Colonic mucosa (tissue), 4 donors: ENCODE data around the gene PGRMC2. TPM values are rescaled to one million over a fixed set of nuclear protein-coding genes. Genes with fewer than 3 reads are reported as not detected.

Experiments used
- DNase-seq: peaks from one replicate; pipeline ENCODE4 v3.0.0-alpha.2; 2020
- H3K27ac ChIP-seq: fragments of 200-600 bp; one replicate; pipeline ENCODE4 v1.8.0; 2021
- H3K27me3 ChIP-seq: fragments of 200-600 bp; one replicate; pipeline ENCODE4 v1.8.0; 2021
- H3K36me3 ChIP-seq: fragments of 200-600 bp; one replicate; pipeline ENCODE4 v1.8.0; 2021
- H3K4me1 ChIP-seq: fragments of 200-600 bp; one replicate; pipeline ENCODE4 v1.8.0; 2021; ENCODE audit warnings: mild to moderate bottlenecking
- H3K4me3 ChIP-seq: fragments of 200-600 bp; one replicate; pipeline ENCODE4 v1.8.0; 2021
- H3K9ac ChIP-seq, 2 donors: one replicate each; pipeline ENCODE4 v1.7.0; 2013; ENCODE audit warnings: control low read depth in 2 of 2, low read depth in 2 of 2, low read length in 2 of 2
- H3K9me3 ChIP-seq: fragments of 200-600 bp; one replicate; pipeline ENCODE4 v1.8.0; 2021
- CTCF ChIP-seq: fragments of 200-600 bp; IDR thresholded peaks from one replicate; pipeline ENCODE4 v1.8.0; 2022; ENCODE audit warnings: antibody characterized with exemption, mild to moderate bottlenecking
- intact Hi-C: fragments of 100-400 bp; cut with DNase I; formaldehyde crosslinking; loops from one replicate; pipeline ENCODE4 v1.14.1; 2022
- total RNA-seq, 2 donors: library from RNA; stranded (reverse); fragmentation: NEBNext Ultra II Directional in 1 of 2; extraction: Animal tissue kit (Norgen Biotek cat#: 25700) in 1 of 2; gene quantifications; one replicate each; pipeline ENCODE4 v1.2.1, GENCODE V29; 2021
- donor health status: healthy.
- donor health status: DM: no; HTN: no; CAD: no.
- donor health status: DM: no; HTN: no; CAD: no.

PGRMC2 gene
- total RNA-seq, 2 donors from 2014 or later: 76.3 to 116 TPM

GRCh38 chr4:128291096-128291495 lies 3.5 kb upstream of the PGRMC2 start:
- H3K36me3 ChIP-seq: no peaks in the 10 kb centered on the region
- no peak overlapping the region for H3K4me3 ChIP-seq
- no peak for DNase-seq
- no peak for TF ChIP-seq CTCF
- H3K4me1 ChIP-seq: no peaks in the 10 kb centered on the region
- no peak overlapping the region for H3K9ac ChIP-seq
- intact Hi-C loops: no loop called here
- H3K27ac ChIP-seq: no peak overlapping the region
- no peaks in the 10 kb centered on the region for H3K9me3 ChIP-seq
- H3K27me3 ChIP-seq: no peaks in the 10 kb centered on the region

- TF ChIP-seq CTCF: no peak
- Histone ChIP-seq H3K4me1 (no peaks in the 10 kb centered on the region), H3K4me3 (no peak overlapping the region), H3K27me3 (no peaks in the 10 kb centered on the region), H3K36me3 (no peaks in the 10 kb centered on the region), H3K9ac (no peak overlapping the region), H3K9me3 (no peaks in the 10 kb centered on the region), H3K27ac (no peak overlapping the region)
- intact Hi-C loops: no loop called here
- DNase-seq: no peak
These were observed 2.9 kb upstream of the PGRMC2 start for GRCh38 chr4:128290526-128290925.

- no peaks in the 10 kb centered on the region for H3K9me3 ChIP-seq
- no peaks in the 10 kb centered on the region for H3K27me3 ChIP-seq
- H3K27ac ChIP-seq: no peak overlapping the region
- H3K9ac ChIP-seq: no peak overlapping the region
- intact Hi-C loops: loop anchor here (5.0 to 10.0 kb wide), 3 partner anchors 95 to 227 kb away; partner anchors contain the start of gene LARP1B
- no peaks in the 10 kb centered on the region for H3K36me3 ChIP-seq
- H3K4me3 ChIP-seq: no peak overlapping the region
- H3K4me1 ChIP-seq: no peaks in the 10 kb centered on the region
- DNase-seq: no peak
- no peak for TF ChIP-seq CTCF
These were observed 2.0 kb upstream of the PGRMC2 start for GRCh38 chr4:128289523-128290158.

- H3K27me3 ChIP-seq: no peaks in the 10 kb centered on the region
- TF ChIP-seq CTCF: no peak
- no peaks in the 10 kb centered on the region for H3K36me3 ChIP-seq
- no peaks in the 10 kb centered on the region for H3K4me1 ChIP-seq
- peak overlapping the region; percentile 74 for H3K4me3 ChIP-seq
- peak overlapping the region; percentile 93 for H3K27ac ChIP-seq
- H3K9me3 ChIP-seq: no peaks in the 10 kb centered on the region
- intact Hi-C loops: loop anchor here (5.0 to 10.0 kb wide), 3 partner anchors 94 to 226 kb away; partner anchors contain the start of gene LARP1B
- peak overlapping the region; percentile 85 to 93 for H3K9ac ChIP-seq
- peak; percentile 47 for DNase-seq
These were observed 1.1 kb upstream of the PGRMC2 start for GRCh38 chr4:128288689-128289106.

GRCh38 chr4:128287871-128288688 lies 467 bp upstream of the PGRMC2 start:
- peak; percentile 100 for DNase-seq
- Histone ChIP-seq H3K36me3 (no peaks in the 10 kb centered on the region), H3K27me3 (no peaks in the 10 kb centered on the region), H3K4me3 (peak overlapping the region; percentile 74), H3K9me3 (no peaks in the 10 kb centered on the region), H3K27ac (peak overlapping the region; percentile 93), H3K9ac (peak overlapping the region; percentile 85 to 93), H3K4me1 (no peaks in the 10 kb centered on the region)
- no peak for TF ChIP-seq CTCF
- intact Hi-C loops: loop anchor here (5.0 to 10.0 kb wide), 3 partner anchors 93 to 226 kb away; partner anchors contain the start of gene LARP1B
